HG02798 (cell line): ENCODE results near the gene ZNF341.

Experiments used
- ATAC-seq: cut with Tn5 transposase; IDR thresholded peaks from one replicate; pipeline ENCODE4 v1.9.1; 2021; ENCODE audit warnings: mild to moderate bottlenecking; ENCODE audit not compliant: unreplicated experiment, poor library complexity

Gene ZNF341

GRCh38 chr20:33701629-33702450, 30.0 kb upstream of the ZNF341 start:
- no peak for ATAC-seq

GRCh38 chr20:33702861-33703260, 28.9 kb upstream of the ZNF341 start:
- ATAC-seq: no peak

- ATAC-seq: no peak
Measured at GRCh38 chr20:33703498-33704137, 28.2 kb upstream of the ZNF341 start.

- no peak for ATAC-seq
Measured at GRCh38 chr20:33704197-33704924, 27.4 kb upstream of the ZNF341 start.

GRCh38 chr20:33707668-33708067, 24.1 kb upstream of the ZNF341 start:
- no peak for ATAC-seq

GRCh38 chr20:33709398-33709797, 22.4 kb upstream of the ZNF341 start:
- ATAC-seq: no peak

GRCh38 chr20:33709905-33710541, 21.8 kb upstream of the ZNF341 start:
- ATAC-seq: no peak

GRCh38 chr20:33710681-33711445, 20.9 kb upstream of the ZNF341 start:
- ATAC-seq: no peak

- ATAC-seq: no peak
Measured at GRCh38 chr20:33711446-33711738, 20.4 kb upstream of the ZNF341 start.

- no peak for ATAC-seq
Measured at GRCh38 chr20:33713865-33714367, 17.9 kb upstream of the ZNF341 start.

GRCh38 chr20:33716498-33716897, 15.3 kb upstream of the ZNF341 start:
- ATAC-seq: no peak

- no peak for ATAC-seq
Measured at GRCh38 chr20:33719277-33719988, 12.4 kb upstream of the ZNF341 start.

GRCh38 chr20:33719989-33720709, 11.6 kb upstream of the ZNF341 start, which contains the start of gene PXMP4:
Gene PXMP4, minus strand, starts transcription at chr20:33720310. Its CDS starts 103 bp downstream, at chr20:33720207.
- ATAC-seq: peak; percentile 98

- ATAC-seq: no peak
Measured at GRCh38 chr20:33721391-33722140, 10.2 kb upstream of the ZNF341 start.

- ATAC-seq: no peak
Measured at GRCh38 chr20:33724439-33725094, 7.2 kb upstream of the ZNF341 start.

GRCh38 chr20:33725607-33726264, 6.1 kb upstream of the ZNF341 start:
- no peak for ATAC-seq

- ATAC-seq: no peak
Measured at GRCh38 chr20:33727115-33727479, 4.7 kb upstream of the ZNF341 start.
